ENCODE results near the gene TF. TPM values are rescaled to one million over a fixed set of nuclear protein-coding genes. Genes with fewer than 3 reads are reported as not detected.

The TF gene
- total RNA-seq (ENCODE audit: low replicate concordance) = 2.3 and 18.8 TPM in 2 replicates
- long read RNA-seq, full-length matches to known transcripts = 52 of 57 reads
- long read RNA-seq, partial matches to known transcripts = 1 of 57 reads
- long read RNA-seq, other reads (novel, unspliced or antisense) = 4 of 57 reads

GRCh38 chr3:133745981-133746711, at the start of gene TF:
Gene TF, plus strand, starts transcription at chr3:133746393. Its CDS starts 48 bp downstream, at chr3:133746441.
- TF ChIP-seq, protein P1, sequence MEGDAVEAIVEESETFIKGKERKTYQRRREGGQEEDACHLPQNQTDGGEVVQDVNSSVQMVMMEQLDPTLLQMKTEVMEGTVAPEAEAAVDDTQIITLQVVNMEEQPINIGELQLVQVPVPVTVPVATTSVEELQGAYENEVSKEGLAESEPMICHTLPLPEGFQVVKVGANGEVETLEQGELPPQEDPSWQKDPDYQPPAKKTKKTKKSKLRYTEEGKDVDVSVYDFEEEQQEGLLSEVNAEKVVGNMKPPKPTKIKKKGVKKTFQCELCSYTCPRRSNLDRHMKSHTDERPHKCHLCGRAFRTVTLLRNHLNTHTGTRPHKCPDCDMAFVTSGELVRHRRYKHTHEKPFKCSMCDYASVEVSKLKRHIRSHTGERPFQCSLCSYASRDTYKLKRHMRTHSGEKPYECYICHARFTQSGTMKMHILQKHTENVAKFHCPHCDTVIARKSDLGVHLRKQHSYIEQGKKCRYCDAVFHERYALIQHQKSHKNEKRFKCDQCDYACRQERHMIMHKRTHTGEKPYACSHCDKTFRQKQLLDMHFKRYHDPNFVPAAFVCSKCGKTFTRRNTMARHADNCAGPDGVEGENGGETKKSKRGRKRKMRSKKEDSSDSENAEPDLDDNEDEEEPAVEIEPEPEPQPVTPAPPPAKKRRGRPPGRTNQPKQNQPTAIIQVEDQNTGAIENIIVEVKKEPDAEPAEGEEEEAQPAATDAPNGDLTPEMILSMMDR (conservative IDR thresholded peaks at IDR 0.05) = no peak
- Mint-ChIP-seq H3K4me1 (ENCODE audit: unreplicated experiment) (peaks cover 14% of the 10 kb centered on the region), H3K4me3 (no peak within 1 kb of the TSS)

GRCh38 chr3:133697960-133698359, 48.2 kb upstream of the TF start:
- H3K36me3 Mint-ChIP-seq = no peaks in the 10 kb centered on the region
- no peaks in the 10 kb centered on the region for H3K27me3 Mint-ChIP-seq
- TF ChIP-seq, protein P1 (conservative IDR thresholded peaks at IDR 0.05) = no peak
- no peak overlapping the region for H3K27ac Mint-ChIP-seq
- DNase-seq (ENCODE audit: extremely low spot score, unreplicated experiment) = no peak
- no peak overlapping the region for H3K4me3 Mint-ChIP-seq
- no peaks in the 10 kb centered on the region for H3K9me3 Mint-ChIP-seq
- H3K4me1 Mint-ChIP-seq (ENCODE audit: unreplicated experiment) = no peaks in the 10 kb centered on the region

More at GRCh38 chr3:133745981-133746711, at the start of gene TF:
- no peaks in the 10 kb centered on the region for H3K9me3 Mint-ChIP-seq
- no peak within 1 kb of the TSS for H3K27ac Mint-ChIP-seq
- no peaks in the 10 kb centered on the region for H3K36me3 Mint-ChIP-seq
- no peak for DNase-seq (ENCODE audit: extremely low spot score, unreplicated experiment)
- no peaks in the 10 kb centered on the region for H3K27me3 Mint-ChIP-seq

DNA sequence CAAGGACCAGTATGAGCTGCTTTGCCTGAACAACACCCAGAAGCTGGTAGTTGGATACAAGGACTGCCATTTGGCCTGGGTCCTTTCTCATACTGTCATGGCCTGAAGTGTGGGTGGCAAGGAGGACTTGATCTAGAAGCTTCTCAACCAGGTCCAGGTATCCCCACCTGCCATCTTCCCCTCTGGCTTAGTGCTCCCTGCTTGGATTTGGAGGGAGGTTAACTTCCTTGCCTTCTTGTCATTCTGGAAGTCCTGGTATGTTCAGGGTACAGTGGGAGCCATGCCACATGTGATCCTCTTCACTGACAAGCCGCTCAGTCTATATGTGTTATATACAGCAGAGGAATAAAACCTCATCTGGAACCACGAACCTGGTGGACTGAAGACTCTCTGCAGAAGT, 46.7 kb upstream of the TF start:
- Mint-ChIP-seq H3K27me3 (no peaks in the 10 kb centered on the region), H3K36me3 (no peaks in the 10 kb centered on the region), H3K4me3 (no peak overlapping the region), H3K9me3 (no peaks in the 10 kb centered on the region), H3K4me1 (ENCODE audit: unreplicated experiment) (no peaks in the 10 kb centered on the region), H3K27ac (no peak overlapping the region)
- no peak for DNase-seq (ENCODE audit: extremely low spot score, unreplicated experiment)
- TF ChIP-seq, protein P1 (conservative IDR thresholded peaks at IDR 0.05) = no peak

DNA sequence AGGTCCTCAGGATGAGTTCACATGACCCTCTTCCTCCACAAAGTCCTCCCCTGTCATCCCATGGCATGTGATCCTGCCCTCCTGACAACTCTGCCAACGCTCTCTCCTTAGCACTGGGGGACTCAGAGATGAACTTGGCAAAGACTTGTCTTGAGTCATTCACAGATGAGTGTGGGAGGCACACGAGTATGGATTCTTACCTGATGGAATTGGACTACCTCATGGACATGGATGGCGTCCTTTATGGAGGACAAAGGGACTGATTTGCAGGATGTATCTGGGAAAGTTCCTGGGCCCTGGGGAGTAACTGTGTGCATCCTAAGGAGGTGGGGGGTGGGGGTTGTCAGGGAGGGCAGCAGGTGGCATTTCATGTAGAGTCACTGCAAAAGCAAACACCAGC, 46.3 kb upstream of the TF start:
- Mint-ChIP-seq H3K9me3 (no peaks in the 10 kb centered on the region), H3K27me3 (no peaks in the 10 kb centered on the region), H3K27ac (no peak overlapping the region), H3K4me3 (no peak overlapping the region), H3K36me3 (no peaks in the 10 kb centered on the region), H3K4me1 (ENCODE audit: unreplicated experiment) (no peaks in the 10 kb centered on the region)
- DNase-seq (ENCODE audit: extremely low spot score, unreplicated experiment) = no peak
- TF ChIP-seq, protein P1 (conservative IDR thresholded peaks at IDR 0.05) = no peak

GRCh38 chr3:133700351-133700750, 45.8 kb upstream of the TF start:
- Mint-ChIP-seq H3K4me1 (ENCODE audit: unreplicated experiment) (no peaks in the 10 kb centered on the region), H3K4me3 (no peak overlapping the region), H3K9me3 (no peaks in the 10 kb centered on the region), H3K36me3 (no peaks in the 10 kb centered on the region), H3K27ac (no peak overlapping the region), H3K27me3 (no peaks in the 10 kb centered on the region)
- no peak for DNase-seq (ENCODE audit: extremely low spot score, unreplicated experiment)
- TF ChIP-seq, protein P1 (conservative IDR thresholded peaks at IDR 0.05) = no peak
